Measurements from ENCODE around the gene TRPC3. TPM values are rescaled to one million over a fixed set of nuclear protein-coding genes. Genes with fewer than 3 reads are reported as not detected.
A peak's percentile ranks its signal among the peaks of the same experiment; 100 is the strongest.

Gene TRPC3
- under 1 TPM; 0.85 to 0.94 TPM for total RNA-seq

DNA sequence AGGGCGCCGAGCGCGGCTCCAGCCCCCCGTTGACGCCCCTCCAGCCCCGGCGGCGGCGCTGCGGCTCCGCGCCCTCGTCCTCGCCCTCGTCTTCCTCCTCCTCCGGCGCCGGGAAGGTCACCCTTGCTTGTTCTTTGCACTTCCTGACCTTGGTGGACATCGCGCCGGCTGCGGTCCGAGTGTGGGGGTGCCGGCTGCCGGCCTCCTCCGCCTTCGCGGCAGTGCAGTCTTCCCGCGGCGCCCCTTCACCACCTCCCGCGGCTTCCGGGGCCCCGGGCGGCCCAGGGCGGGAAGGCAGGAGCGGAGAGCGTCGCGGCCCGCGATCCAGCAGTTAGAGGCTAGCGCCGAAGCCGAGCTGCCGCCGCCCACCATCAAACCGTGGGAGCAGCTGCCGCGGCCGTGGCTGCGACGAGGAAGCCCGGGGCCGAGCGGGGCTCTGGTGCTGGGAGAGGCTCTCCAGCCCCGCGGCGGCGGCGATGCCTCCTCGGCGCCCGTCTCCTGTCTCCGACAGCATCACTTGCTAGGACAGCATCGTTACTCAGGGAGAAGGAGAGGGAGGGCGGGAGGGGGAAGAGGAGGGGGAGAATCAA is at the start of gene TRPC3:
Gene TRPC3 (minus strand): TSS at position 540 of the 590 bp plus-strand sequence. CDS start 380 bp downstream, at position 160.
- peaks cover 47% of the 10 kb centered on the region for H3K27me3 Mint-ChIP-seq
- H3K4me1 Mint-ChIP-seq: peaks cover 23% of the 10 kb centered on the region
- H3K36me3 Mint-ChIP-seq (ENCODE audit: low read depth): no peaks in the 10 kb centered on the region
- POLR2A ChIA-PET: no interaction called here
- CTCF ChIA-PET: interaction anchor here (0.6 kb wide), 1 partner anchor 970 kb away, joined by 4 read pairs; no protein-coding TSS in a partner anchor
- H3K9me3 Mint-ChIP-seq: no peaks in the 10 kb centered on the region
- H3K4me3 Mint-ChIP-seq: peak within 1 kb of the TSS; percentile 75
- DNase-seq: peak; percentile 15
- no peak within 1 kb of the TSS for H3K27ac Mint-ChIP-seq

DNA sequence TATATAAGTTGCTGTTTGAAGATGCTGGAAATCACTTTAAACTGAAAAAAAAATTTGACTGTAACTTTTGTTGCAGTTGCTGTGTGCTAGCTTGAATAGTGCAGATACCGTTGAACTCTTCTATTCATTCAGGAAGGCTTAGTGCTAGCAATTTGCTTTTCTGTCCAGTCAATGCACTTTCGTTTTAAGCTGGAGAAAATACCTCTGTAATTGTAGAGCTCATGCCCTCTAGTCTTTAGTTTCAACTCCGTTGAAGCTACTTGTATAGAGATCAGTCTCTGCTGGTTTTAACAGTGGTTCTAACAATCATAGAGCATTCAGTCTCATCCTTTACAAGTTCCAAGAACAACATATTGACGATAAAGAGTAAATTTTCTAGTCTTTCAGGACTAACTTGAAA is 49.0 kb upstream of the TRPC3 start:
- Mint-ChIP-seq H3K4me1 (no peaks in the 10 kb centered on the region), H3K9me3 (no peaks in the 10 kb centered on the region), H3K4me3 (no peak overlapping the region), H3K27ac (no peak overlapping the region), H3K36me3 (ENCODE audit: low read depth) (no peaks in the 10 kb centered on the region), H3K27me3 (peaks cover 33% of the 10 kb centered on the region)
- ChIA-PET POLR2A (no interaction called here), CTCF (no interaction called here)
- no peak for DNase-seq

DNA sequence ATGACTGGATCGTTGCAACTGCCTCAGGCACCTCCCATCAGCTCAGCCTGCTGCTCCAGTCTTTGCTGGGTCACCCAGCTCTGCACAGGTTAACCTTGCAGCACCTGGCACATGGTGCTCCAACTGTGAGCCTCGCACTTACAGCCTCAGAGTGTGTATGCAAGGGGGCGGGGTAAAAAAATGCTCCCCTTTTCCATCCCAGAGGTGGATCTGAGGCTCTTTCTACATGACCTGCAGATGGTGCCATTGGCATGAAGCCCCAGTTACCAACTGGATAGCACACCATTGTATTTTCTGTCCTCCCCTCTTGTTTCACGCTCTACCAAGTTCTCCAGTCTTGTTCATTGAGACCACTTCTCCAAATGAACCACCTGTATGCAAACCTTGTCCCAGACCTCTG is 46.2 kb upstream of the TRPC3 start:
- Mint-ChIP-seq H3K4me1 (no peaks in the 10 kb centered on the region), H3K27ac (no peak overlapping the region), H3K9me3 (no peaks in the 10 kb centered on the region), H3K4me3 (no peak overlapping the region), H3K27me3 (peaks cover 45% of the 10 kb centered on the region), H3K36me3 (ENCODE audit: low read depth) (no peaks in the 10 kb centered on the region)
- DNase-seq: no peak
- CTCF ChIA-PET: interaction anchor here (1.1 kb wide), 1 partner anchor 14 kb away, joined by 3 read pairs; no protein-coding TSS in a partner anchor
- POLR2A ChIA-PET: no interaction called here

DNA sequence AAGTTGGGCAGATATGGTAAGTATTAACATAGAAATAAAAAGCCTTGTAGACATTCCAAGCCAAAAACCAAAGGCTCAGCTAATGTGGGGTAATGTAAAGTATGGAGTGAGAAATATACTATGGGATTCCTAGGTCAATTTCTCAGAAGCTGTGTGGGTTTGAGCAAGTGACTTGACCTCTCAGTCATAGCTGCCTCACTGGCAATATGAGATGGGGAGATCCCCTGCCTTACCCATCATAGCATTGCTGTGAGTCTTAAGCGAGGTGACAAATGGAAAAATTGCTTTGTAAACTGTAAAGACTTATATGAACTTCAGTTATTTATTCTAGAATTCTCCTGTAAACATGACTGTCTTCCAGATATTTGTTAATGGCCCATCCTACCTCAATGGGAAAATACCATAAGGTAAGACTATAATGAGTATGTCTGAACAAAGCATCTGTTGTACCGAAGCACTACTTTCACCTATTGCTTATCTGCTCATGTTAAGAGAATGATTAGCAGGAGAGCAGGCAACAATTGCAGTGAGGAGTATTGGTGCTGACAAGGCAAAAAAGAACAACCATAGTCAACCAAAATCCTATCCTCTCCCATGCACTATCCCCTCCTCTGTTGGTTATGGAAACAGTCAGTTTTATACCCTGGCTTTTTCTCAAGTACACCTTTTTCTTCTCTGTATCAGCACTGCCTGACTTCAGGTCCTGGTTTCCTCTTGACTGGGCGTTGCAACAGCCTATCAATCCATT is 44.1 kb upstream of the TRPC3 start:
- no peaks in the 10 kb centered on the region for H3K9me3 Mint-ChIP-seq
- DNase-seq: no peak
- ChIA-PET CTCF (interaction anchor here (1.2 kb wide), 1 partner anchor 10 kb away, joined by 4 read pairs; no protein-coding TSS in a partner anchor), POLR2A (no interaction called here)
- H3K4me3 Mint-ChIP-seq: no peak overlapping the region
- H3K27me3 Mint-ChIP-seq: peaks cover 41% of the 10 kb centered on the region
- no peaks in the 10 kb centered on the region for H3K36me3 Mint-ChIP-seq (ENCODE audit: low read depth)
- H3K4me1 Mint-ChIP-seq: no peaks in the 10 kb centered on the region
- no peak overlapping the region for H3K27ac Mint-ChIP-seq

DNA sequence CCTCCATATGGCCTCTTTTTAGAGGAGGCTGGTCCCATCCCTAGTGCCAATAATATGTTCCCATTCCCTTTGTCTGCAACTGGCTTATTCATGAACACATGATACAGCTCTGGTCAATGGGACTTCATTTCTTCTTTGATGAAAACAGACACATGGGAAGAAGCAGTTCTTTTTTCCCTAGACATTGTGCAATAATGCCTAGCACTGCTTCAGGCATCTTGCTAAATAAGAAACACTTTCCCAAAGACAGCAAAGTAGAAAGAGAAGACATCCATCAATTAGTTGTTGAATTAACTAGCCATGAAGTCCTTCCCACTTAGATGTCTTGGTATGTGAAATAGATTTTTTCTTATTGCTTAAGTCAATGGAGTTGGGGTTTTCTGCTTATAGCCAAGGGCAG is 40.1 kb upstream of the TRPC3 start:
- Mint-ChIP-seq H3K36me3 (ENCODE audit: low read depth) (no peaks in the 10 kb centered on the region), H3K9me3 (no peaks in the 10 kb centered on the region), H3K27me3 (peaks cover 46% of the 10 kb centered on the region), H3K4me3 (no peak overlapping the region), H3K27ac (no peak overlapping the region), H3K4me1 (no peaks in the 10 kb centered on the region)
- no peak for DNase-seq
- CTCF ChIA-PET: no interaction called here
- POLR2A ChIA-PET: no interaction called here

DNA sequence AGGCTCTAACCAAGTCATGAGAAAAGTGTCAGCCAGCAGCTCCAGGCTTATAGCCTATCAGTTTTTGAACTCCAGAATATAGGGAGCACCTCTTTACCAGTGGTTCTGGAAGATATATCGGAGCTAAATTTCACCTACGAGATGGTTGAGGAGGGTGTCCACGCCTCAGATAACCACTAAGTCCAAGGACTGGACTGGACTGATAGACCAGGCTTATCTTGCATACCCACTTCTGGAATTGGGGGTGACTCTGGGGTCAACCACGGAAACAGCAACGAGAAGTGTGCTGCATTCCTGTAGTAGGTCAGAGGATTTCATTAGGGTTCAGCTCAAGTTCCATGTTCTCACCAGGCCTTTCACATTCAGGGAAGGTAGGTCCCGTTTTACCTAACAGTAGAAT is 38.6 kb upstream of the TRPC3 start:
- H3K4me3 Mint-ChIP-seq: no peak overlapping the region
- no peaks in the 10 kb centered on the region for H3K4me1 Mint-ChIP-seq
- ChIA-PET CTCF (no interaction called here), POLR2A (no interaction called here)
- peaks cover 40% of the 10 kb centered on the region for H3K27me3 Mint-ChIP-seq
- DNase-seq: no peak
- no peaks in the 10 kb centered on the region for H3K36me3 Mint-ChIP-seq (ENCODE audit: low read depth)
- no peak overlapping the region for H3K27ac Mint-ChIP-seq
- no peaks in the 10 kb centered on the region for H3K9me3 Mint-ChIP-seq

DNA sequence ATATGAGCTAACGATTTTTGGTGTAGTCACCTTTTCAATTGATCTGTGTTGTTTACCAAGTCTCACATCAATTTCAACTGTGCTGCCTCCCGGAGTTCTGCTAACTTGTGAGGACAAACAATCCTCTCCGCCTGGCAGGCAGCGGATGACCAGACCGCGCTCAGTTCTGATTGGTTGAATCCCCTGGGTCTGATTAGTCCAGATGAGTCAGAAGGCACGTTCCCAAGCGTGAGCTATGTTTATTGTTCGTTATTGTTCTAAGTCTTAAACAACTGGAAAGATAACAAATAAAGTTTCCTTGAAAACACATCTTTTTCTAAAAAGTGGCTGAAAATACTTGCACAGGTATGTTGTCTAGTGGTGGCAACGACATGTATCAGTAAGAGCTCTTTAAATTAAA is 37.9 kb upstream of the TRPC3 start:
- ChIA-PET POLR2A (no interaction called here), CTCF (no interaction called here)
- Mint-ChIP-seq H3K9me3 (no peaks in the 10 kb centered on the region), H3K36me3 (ENCODE audit: low read depth) (no peaks in the 10 kb centered on the region), H3K4me1 (no peaks in the 10 kb centered on the region), H3K4me3 (no peak overlapping the region), H3K27me3 (peaks cover 37% of the 10 kb centered on the region), H3K27ac (no peak overlapping the region)
- no peak for DNase-seq

DNA sequence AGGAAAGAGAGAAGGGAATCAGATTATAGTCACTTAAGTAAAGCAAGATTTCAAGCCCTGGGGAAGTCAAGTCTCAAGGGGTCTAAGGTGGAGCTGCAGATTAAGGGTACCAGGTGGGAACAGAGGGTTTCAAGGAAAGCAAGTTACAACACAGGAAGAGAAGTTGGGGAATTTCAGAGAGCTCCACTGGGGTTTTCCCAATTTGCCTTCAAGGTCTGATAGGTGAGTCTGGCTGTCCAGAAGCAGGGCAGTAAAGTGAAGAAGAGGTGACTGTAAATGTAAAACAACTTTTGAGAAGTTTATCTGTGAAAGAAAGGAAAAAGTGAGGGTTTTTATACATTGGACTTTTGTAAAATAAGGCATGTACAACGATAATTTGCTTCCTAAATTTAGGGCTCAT is 37.1 kb upstream of the TRPC3 start:
- Mint-ChIP-seq H3K36me3 (ENCODE audit: low read depth) (no peaks in the 10 kb centered on the region), H3K4me3 (no peak overlapping the region), H3K4me1 (no peaks in the 10 kb centered on the region), H3K27me3 (peaks cover 31% of the 10 kb centered on the region), H3K9me3 (no peaks in the 10 kb centered on the region), H3K27ac (no peak overlapping the region)
- POLR2A ChIA-PET: no interaction called here
- CTCF ChIA-PET: no interaction called here
- no peak for DNase-seq

DNA sequence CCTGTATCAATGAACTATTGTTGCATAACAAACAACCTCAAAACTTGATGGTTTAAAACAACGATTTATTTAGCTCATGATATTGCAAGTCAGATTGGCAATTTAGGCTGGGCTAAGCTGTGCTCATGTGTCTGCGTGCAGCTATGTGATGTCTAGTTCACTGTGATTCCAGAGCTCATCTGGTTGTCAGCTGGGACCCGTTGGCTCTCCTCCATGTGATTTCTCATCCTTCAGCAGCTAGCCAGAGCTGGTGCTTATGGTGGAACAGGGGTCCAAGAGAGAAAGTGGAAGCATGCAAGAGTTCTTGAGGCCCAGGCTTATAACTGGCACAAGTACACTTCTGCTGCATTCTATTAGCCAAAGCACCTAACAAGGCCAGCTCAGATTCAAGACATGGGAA is 28.8 kb upstream of the TRPC3 start:
- Mint-ChIP-seq H3K4me1 (peaks cover 7% of the 10 kb centered on the region), H3K9me3 (no peaks in the 10 kb centered on the region), H3K27me3 (peaks cover 4% of the 10 kb centered on the region), H3K36me3 (ENCODE audit: low read depth) (no peaks in the 10 kb centered on the region), H3K4me3 (no peak overlapping the region), H3K27ac (no peak overlapping the region)
- CTCF ChIA-PET: no interaction called here
- POLR2A ChIA-PET: no interaction called here
- DNase-seq: no peak

DNA sequence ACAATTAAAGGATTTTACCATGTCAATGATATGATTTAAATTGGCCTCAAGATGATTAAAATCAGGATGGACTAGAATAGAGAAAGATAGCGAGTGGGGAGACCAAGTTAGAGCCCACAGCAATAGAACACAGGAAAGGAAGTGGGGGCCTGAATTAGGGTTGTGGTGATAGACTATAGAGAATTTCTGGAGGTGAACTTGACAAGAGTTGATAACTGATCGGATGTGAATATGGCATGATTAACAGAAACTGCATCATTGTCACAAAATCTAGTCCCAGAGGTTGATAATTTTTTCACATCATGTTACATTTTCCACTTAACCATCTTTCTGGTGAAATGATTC is 26.3 kb upstream of the TRPC3 start:
- Mint-ChIP-seq H3K36me3 (ENCODE audit: low read depth) (no peaks in the 10 kb centered on the region), H3K27ac (no peak overlapping the region), H3K4me1 (peaks cover 7% of the 10 kb centered on the region), H3K9me3 (no peaks in the 10 kb centered on the region), H3K27me3 (peaks cover 18% of the 10 kb centered on the region), H3K4me3 (no peak overlapping the region)
- POLR2A ChIA-PET: no interaction called here
- CTCF ChIA-PET: no interaction called here
- DNase-seq: no peak

DNA sequence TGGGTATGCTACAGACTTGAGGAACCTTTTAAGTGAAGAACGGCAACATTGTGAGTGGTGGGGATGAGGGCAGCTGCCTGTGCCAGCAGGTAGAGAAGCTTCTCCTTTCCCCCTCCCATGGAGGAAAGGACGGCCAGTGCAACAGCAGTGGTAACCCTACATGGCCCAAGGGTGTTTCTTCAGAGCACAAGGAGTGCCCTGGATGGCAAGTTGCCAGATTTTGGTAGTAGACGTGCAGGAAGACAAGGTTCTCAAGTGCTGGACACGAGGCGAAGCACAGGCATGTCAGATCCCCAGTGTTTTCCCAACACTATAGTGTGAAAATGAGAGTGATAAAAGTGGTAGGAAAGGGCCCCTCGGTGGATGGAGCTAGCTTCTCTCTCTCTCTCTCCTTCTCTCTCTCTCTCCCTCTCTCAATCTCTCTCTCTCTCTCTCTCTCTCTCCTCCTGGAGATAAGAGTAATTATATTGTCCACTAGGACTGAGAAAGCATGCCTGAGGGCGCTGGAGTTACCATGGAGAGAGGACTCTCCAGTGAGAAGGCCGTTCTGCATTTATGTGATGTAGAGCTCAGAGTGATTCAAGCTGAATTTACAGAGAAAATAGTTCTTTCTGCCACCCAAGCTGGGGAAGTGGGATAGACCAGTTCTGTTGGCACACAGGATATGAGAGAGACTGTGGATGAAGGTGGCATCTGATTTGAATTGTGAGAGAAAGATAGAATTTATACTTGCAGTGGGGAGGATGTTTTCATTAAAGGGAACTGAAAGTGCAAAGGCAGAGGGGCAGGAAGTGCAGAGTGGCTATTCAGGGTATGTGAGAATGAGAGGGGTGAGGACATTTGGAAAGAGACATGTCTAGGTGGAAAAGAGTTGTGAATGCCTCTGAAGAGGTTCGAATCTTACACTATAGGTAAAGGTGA is 25.7 kb upstream of the TRPC3 start:
- ChIA-PET POLR2A (no interaction called here), CTCF (interaction anchor here (1.0 kb wide), 1 partner anchor 9 kb away, joined by 3 read pairs; no protein-coding TSS in a partner anchor)
- H3K4me3 Mint-ChIP-seq: no peak overlapping the region
- H3K27me3 Mint-ChIP-seq: peaks cover 20% of the 10 kb centered on the region
- H3K4me1 Mint-ChIP-seq: peaks cover 7% of the 10 kb centered on the region
- no peak for DNase-seq
- H3K9me3 Mint-ChIP-seq: no peaks in the 10 kb centered on the region
- H3K36me3 Mint-ChIP-seq (ENCODE audit: low read depth): no peaks in the 10 kb centered on the region
- H3K27ac Mint-ChIP-seq: no peak overlapping the region

DNA sequence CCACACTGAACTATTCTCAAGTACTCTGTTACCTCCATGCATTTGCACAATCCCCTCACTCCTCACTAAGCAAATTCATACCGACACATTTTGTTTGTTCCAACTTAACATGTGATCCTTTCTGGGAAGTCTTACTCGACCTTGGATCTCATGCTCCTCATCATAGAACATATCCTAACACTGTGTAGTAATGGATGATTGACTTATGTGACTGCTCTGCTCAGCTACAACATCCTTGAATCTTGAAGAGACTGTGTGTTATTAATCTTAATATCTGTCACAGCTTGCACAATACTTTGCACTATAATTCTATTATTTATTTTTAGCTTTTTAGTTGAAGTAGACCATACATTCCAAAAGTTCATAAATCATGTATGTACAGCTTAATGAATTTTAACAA is 23.9 kb upstream of the TRPC3 start:
- Mint-ChIP-seq H3K4me1 (peaks cover 7% of the 10 kb centered on the region), H3K9me3 (no peaks in the 10 kb centered on the region), H3K27me3 (peaks cover 26% of the 10 kb centered on the region), H3K27ac (no peak overlapping the region), H3K4me3 (no peak overlapping the region), H3K36me3 (ENCODE audit: low read depth) (no peaks in the 10 kb centered on the region)
- ChIA-PET POLR2A (no interaction called here), CTCF (no interaction called here)
- DNase-seq: no peak

DNA sequence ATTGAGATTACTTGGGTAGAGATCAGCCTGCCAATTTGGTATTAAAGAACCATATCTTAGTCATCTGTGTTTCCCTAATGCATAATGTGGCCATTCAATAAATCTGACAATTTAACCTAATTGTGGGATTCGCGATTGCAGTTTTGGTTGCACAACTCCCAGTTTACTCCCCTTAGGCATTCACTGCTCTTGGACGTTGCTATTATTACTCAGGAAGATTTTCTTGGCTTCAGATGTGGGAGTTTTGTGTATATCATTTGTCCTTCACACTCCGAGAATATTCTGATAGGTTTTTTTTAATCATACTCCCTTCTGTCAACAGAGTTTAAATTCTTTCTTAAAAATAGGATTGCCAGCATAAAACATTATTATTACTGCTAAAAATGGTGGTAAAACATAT is 22.0 kb upstream of the TRPC3 start:
- ChIA-PET POLR2A (no interaction called here), CTCF (no interaction called here)
- no peak for DNase-seq
- Mint-ChIP-seq H3K4me3 (no peak overlapping the region), H3K27me3 (peaks cover 30% of the 10 kb centered on the region), H3K27ac (no peak overlapping the region), H3K4me1 (peaks cover 7% of the 10 kb centered on the region), H3K9me3 (no peaks in the 10 kb centered on the region), H3K36me3 (ENCODE audit: low read depth) (no peaks in the 10 kb centered on the region)
